Osteoblast (primary cell): ENCODE measurements around the gene CDKAL1. TPM values are rescaled to one million over a fixed set of nuclear protein-coding genes. Genes with fewer than 3 reads are reported as not detected.

Experiments used
- DNase-seq: peaks from one replicate; pipeline ENCODE4 v3.0.0; 2011; ENCODE audit warnings: low spot score, mixed read lengths; ENCODE audit not compliant: insufficient read length; ENCODE audit errors: missing footprints
- H2AFZ ChIP-seq: 2 replicates; pipeline ENCODE4 v1.6.0; 2011; ENCODE audit warnings: mild to moderate bottlenecking, low read length
- H3K27ac ChIP-seq: 2 replicates; pipeline ENCODE4 v1.5.1; 2011; ENCODE audit warnings: mild to moderate bottlenecking, low read depth, low read length, moderate library complexity
- H3K27me3 ChIP-seq: 2 replicates; pipeline ENCODE4 v1.6.0; 2012; ENCODE audit warnings: mild to moderate bottlenecking, control low read depth, inconsistent platforms, low read length, moderate library complexity; ENCODE audit not compliant: insufficient read depth
- H3K36me3 ChIP-seq: 2 replicates; pipeline ENCODE4 v1.5.1; 2011; ENCODE audit warnings: mild to moderate bottlenecking, low read length, control low read depth, moderate library complexity; ENCODE audit not compliant: insufficient read depth
- H3K4me1 ChIP-seq: 2 replicates; pipeline ENCODE4 v1.5.1; 2011; ENCODE audit warnings: mild to moderate bottlenecking, low read length, control low read depth, moderate library complexity; ENCODE audit not compliant: insufficient read depth
- H3K4me2 ChIP-seq: 2 replicates; pipeline ENCODE4 v1.6.0; 2011; ENCODE audit warnings: mild to moderate bottlenecking, low read length; ENCODE audit not compliant: insufficient read depth
- H3K4me3 ChIP-seq: fragments of 200-600 bp; sonication (generic); 3 replicates; pipeline ENCODE4 v1.5.1; 2012; ENCODE audit warnings: mild to moderate bottlenecking, low read length, inconsistent platforms; ENCODE audit not compliant: insufficient read depth
- H3K79me2 ChIP-seq: 2 replicates; pipeline ENCODE4 v1.6.0; 2012; ENCODE audit warnings: mild to moderate bottlenecking, low read length, control low read depth, inconsistent platforms; ENCODE audit not compliant: insufficient read depth
- H3K9me3 ChIP-seq: 2 replicates; pipeline ENCODE4 v1.5.1; 2011; ENCODE audit warnings: low read depth, low read length, control low read depth
- H4K20me1 ChIP-seq: 2 replicates; pipeline ENCODE4 v1.6.0; 2012; ENCODE audit warnings: mild to moderate bottlenecking, low read length, control low read depth; ENCODE audit not compliant: insufficient read depth
- CTCF ChIP-seq: IDR thresholded peaks from 2 replicates; pipeline ENCODE4 v1.5.1; 2011; ENCODE audit warnings: mild to moderate bottlenecking, low read depth, low read length, moderate library complexity; ENCODE audit errors: extremely low read depth
- total RNA-seq: library from RNA; depleted of rRNA; stranded (reverse); fragments of >200 nt; gene quantifications from 2 replicates; pipeline ENCODE4 v1.2.3, GENCODE V29; 2012

CDKAL1 gene
- total RNA-seq, 1 donor: 18.5 TPM

GRCh38 chr6:21134356-21134755, 600.1 kb downstream of the CDKAL1 start:
- H3K4me1 ChIP-seq: peaks cover 5% of the 10 kb centered on the region
- no peaks in the 10 kb centered on the region for H4K20me1 ChIP-seq
- no peak for TF ChIP-seq CTCF
- no peaks in the 10 kb centered on the region for H3K27me3 ChIP-seq
- no peak for DNase-seq
- H3K79me2 ChIP-seq: no peaks in the 10 kb centered on the region
- H3K4me3 ChIP-seq: no peak overlapping the region
- H2AFZ ChIP-seq: no peak overlapping the region
- no peak overlapping the region for H3K4me2 ChIP-seq
- no peaks in the 10 kb centered on the region for H3K9me3 ChIP-seq
- no peak overlapping the region for H3K27ac ChIP-seq
- H3K36me3 ChIP-seq: no peaks in the 10 kb centered on the region

DNA sequence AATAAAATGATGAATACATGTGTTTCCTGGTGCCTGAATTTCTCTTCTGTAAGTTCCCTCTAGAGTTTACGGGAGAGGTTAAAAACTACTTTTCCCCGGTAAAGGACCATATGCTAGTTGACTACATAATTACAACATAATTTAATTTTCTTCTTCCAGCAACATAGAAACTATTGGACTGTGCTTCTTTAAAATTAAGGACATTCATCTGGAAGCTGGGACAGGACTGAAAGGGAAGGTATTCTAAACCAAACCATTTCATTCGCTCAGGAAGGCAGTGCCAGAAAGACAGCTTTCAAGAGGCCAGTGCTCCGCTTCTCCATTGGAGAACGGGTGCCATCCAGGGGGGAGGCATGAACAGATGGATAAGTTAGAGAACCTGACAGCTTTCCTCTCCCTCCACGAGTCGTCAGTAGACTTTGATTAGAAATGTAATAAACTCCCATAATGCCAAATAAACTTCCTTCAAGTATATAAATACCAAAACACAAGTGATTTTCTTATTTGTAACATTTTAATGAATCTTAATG, 601.3 kb downstream of the CDKAL1 start:
- Histone ChIP-seq H3K4me3 (no peak overlapping the region), H3K9me3 (no peaks in the 10 kb centered on the region), H3K4me2 (no peak overlapping the region), H3K79me2 (no peaks in the 10 kb centered on the region), H3K27me3 (no peaks in the 10 kb centered on the region), H3K36me3 (no peaks in the 10 kb centered on the region), H4K20me1 (no peaks in the 10 kb centered on the region), H3K27ac (no peak overlapping the region), H3K4me1 (peaks cover 5% of the 10 kb centered on the region), H2AFZ (no peak overlapping the region)
- no peak for DNase-seq
- no peak for TF ChIP-seq CTCF

- no peak for TF ChIP-seq CTCF
- peaks cover 5% of the 10 kb centered on the region for H3K4me1 ChIP-seq
- H3K9me3 ChIP-seq: no peaks in the 10 kb centered on the region
- H3K36me3 ChIP-seq: no peaks in the 10 kb centered on the region
- H3K79me2 ChIP-seq: no peaks in the 10 kb centered on the region
- DNase-seq: no peak
- no peaks in the 10 kb centered on the region for H4K20me1 ChIP-seq
- H3K4me3 ChIP-seq: no peak overlapping the region
- H3K27me3 ChIP-seq: no peaks in the 10 kb centered on the region
- H2AFZ ChIP-seq: no peak overlapping the region
- H3K4me2 ChIP-seq: no peak overlapping the region
- no peak overlapping the region for H3K27ac ChIP-seq
Observed at GRCh38 chr6:21137700-21138335, 603.6 kb downstream of the CDKAL1 start.

DNA sequence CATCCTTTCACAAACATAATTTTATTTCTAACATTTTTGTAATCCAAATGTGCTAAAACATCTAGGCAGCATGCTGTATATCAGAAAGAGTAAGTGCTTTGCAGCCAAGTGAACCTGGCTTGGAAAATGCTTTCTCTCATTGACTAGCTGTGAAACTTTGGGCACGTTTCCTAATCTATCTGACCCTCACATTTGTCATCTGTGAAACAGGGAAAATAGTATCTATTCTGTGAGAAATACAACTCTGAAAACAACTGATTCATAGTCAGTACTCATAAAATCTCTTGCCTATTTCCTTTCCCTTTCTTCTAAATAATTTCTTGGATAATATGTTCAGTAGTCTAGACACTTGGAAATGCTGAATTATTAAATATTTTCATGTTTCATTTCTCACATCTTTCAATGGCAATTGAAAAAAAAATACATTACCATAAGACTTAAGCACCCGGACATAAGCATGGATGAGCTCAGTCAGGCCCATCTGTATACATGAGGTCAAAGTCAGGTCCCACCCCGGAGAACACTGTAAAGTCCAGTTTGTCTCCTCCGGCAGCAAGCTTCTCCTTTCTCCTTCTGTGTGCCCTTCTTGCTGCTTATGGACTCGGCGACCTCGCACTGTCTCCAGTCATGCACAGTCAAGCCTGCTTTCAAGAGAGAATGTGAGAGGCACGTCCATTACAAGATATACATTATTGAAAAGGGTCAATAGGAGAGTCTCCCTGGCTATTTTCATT, 604.2 kb downstream of the CDKAL1 start:
- Histone ChIP-seq H3K27me3 (no peaks in the 10 kb centered on the region), H2AFZ (no peak overlapping the region), H3K4me2 (no peak overlapping the region), H3K36me3 (no peaks in the 10 kb centered on the region), H3K9me3 (no peaks in the 10 kb centered on the region), H4K20me1 (no peaks in the 10 kb centered on the region), H3K4me1 (peaks cover 5% of the 10 kb centered on the region), H3K79me2 (no peaks in the 10 kb centered on the region), H3K27ac (no peak overlapping the region), H3K4me3 (no peak overlapping the region)
- no peak for TF ChIP-seq CTCF
- no peak for DNase-seq
